ENCODE measurements around the gene ZMYND8.
A peak's percentile ranks its signal among the peaks of the same experiment; 100 is the strongest.

Gene ZMYND8

DNA sequence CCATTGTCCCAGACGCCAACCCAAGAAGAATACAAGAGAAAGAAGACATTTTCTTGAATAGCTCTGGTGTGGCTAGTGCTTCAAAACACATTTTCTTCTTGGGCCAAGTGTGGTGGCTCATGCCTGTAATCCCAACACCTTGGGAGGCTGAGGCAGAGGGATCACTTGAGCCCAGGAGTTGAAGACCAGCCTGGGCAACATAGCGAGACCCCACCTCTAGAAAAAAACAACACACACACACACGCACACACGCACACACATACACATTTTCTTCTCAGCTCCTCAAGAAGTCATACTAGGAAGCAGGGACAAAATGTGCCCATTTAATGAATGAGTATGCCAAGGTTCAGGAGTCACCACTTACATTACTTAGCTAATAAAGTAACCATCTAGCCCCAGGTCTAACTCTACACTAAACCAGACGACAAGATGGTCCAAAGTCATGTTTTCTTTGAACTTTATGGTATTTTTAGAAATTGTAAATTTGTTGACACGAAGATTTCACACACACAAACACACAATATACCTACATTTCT lies 68.8 kb downstream of the ZMYND8 start:
- no peaks in the 10 kb centered on the region for H3K27me3 ChIP-seq (ENCODE audit: control insufficient read depth in 1 of 2, insufficient read depth in 1 of 2, low read length in 2 of 2)
- H3K4me3 ChIP-seq (ENCODE audit: insufficient read depth in 1 of 2, low read depth in 1 of 2, low read length in 2 of 2) = no peak overlapping the region
- peaks cover 21 to 92% of the 10 kb centered on the region in 2 experiments for H3K36me3 ChIP-seq (ENCODE audit: control insufficient read depth in 1 of 2, insufficient read depth in 2 of 2, low read depth in 1 of 2, low read length in 2 of 2)
- WGBS = 100% methylated on average over 4 of the region's 6 CpGs
- peaks cover 3% of the 10 kb centered on the region for H3K4me1 ChIP-seq (ENCODE audit: control insufficient read depth, insufficient read depth, low read depth, low read length)
- H3K4ac ChIP-seq (ENCODE audit: low read depth in 1 of 2, low read length in 2 of 2) = no peak overlapping the region
- H3K4me2 ChIP-seq (ENCODE audit: low read length, poor library complexity, severe bottlenecking) = no peak overlapping the region
- no peak overlapping the region for H3K14ac ChIP-seq (ENCODE audit: low read length in 2 of 2)
- no peak overlapping the region for H2BK120ac ChIP-seq (ENCODE audit: low read depth, low read length)
- DNase-seq = no peak
- no peak overlapping the region for H2AK5ac ChIP-seq (ENCODE audit: low read length, severe bottlenecking)
- no peaks in the 10 kb centered on the region for H3K9me3 ChIP-seq (ENCODE audit: control insufficient read depth, low read length)
- H3K27ac ChIP-seq (ENCODE audit: low read length, poor library complexity, severe bottlenecking) = no peak overlapping the region
- H3K9ac ChIP-seq (ENCODE audit: low read length) = no peak overlapping the region
- no peak overlapping the region for H2AFZ ChIP-seq (ENCODE audit: low read depth, low read length)
- H4K91ac ChIP-seq (ENCODE audit: low read length) = no peak overlapping the region
- no peak overlapping the region for H2BK5ac ChIP-seq (ENCODE audit: low read depth, low read length, poor library complexity, severe bottlenecking)
- H2BK15ac ChIP-seq (ENCODE audit: low read depth, poor library complexity, severe bottlenecking) = no peak overlapping the region
- H2BK12ac ChIP-seq (ENCODE audit: low read length in 2 of 2) = no peak overlapping the region
- no peak overlapping the region for H4K8ac ChIP-seq (ENCODE audit: low read length)
- no peak overlapping the region for H3K18ac ChIP-seq (ENCODE audit: low read depth in 1 of 2, low read length in 2 of 2)
- H3K23ac ChIP-seq (ENCODE audit: low read length in 2 of 2) = no peak overlapping the region
- H3K79me1 ChIP-seq (replicated peaks; ENCODE audit: low read length, poor library complexity, severe bottlenecking) = peaks cover 18% of the 10 kb centered on the region

DNA sequence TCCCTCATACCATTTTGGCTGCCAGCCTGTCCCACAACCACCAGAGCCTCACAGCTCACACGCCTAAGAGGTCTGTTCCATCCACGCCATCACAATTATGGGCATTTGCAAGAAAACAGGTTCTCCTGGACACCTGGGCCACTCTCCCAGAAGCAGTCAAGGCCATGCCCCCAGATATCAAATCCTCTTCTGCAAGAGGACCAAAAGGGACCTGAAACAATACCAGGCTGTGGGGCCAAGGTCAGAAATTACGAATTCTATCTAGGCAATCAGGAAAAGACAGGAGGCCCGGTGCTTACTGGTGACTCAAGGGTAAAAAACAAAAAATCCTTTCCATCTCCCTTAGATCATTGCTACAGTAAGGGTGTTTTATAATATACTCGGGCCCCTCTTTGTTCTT lies 69.8 kb downstream of the ZMYND8 start:
- no peak overlapping the region for H2BK12ac ChIP-seq (ENCODE audit: low read length in 2 of 2)
- H2AK5ac ChIP-seq (ENCODE audit: low read length, severe bottlenecking) = no peak overlapping the region
- H4K8ac ChIP-seq (ENCODE audit: low read length) = peak overlapping the region; percentile 4
- no peak overlapping the region for H3K23ac ChIP-seq (ENCODE audit: low read length in 2 of 2)
- 100% methylated on average over 3 of the region's 5 CpGs for WGBS
- H3K9ac ChIP-seq (ENCODE audit: low read length) = no peak overlapping the region
- peaks cover 26 to 92% of the 10 kb centered on the region in 2 experiments for H3K36me3 ChIP-seq (ENCODE audit: control insufficient read depth in 1 of 2, insufficient read depth in 2 of 2, low read depth in 1 of 2, low read length in 2 of 2)
- no peak overlapping the region for H3K14ac ChIP-seq (ENCODE audit: low read length in 2 of 2)
- peaks cover 3% of the 10 kb centered on the region for H3K4me1 ChIP-seq (ENCODE audit: control insufficient read depth, insufficient read depth, low read depth, low read length)
- peaks cover 17% of the 10 kb centered on the region for H3K79me1 ChIP-seq (replicated peaks; ENCODE audit: low read length, poor library complexity, severe bottlenecking)
- H3K27ac ChIP-seq (ENCODE audit: low read length, poor library complexity, severe bottlenecking) = no peak overlapping the region
- H2BK120ac ChIP-seq (ENCODE audit: low read depth, low read length) = no peak overlapping the region
- H4K91ac ChIP-seq (ENCODE audit: low read length) = no peak overlapping the region
- H3K4me3 ChIP-seq (ENCODE audit: insufficient read depth in 1 of 2, low read depth in 1 of 2, low read length in 2 of 2) = no peak overlapping the region
- DNase-seq = no peak
- no peak overlapping the region for H2BK15ac ChIP-seq (ENCODE audit: low read depth, poor library complexity, severe bottlenecking)
- no peaks in the 10 kb centered on the region for H3K9me3 ChIP-seq (ENCODE audit: control insufficient read depth, low read length)
- H2BK5ac ChIP-seq (ENCODE audit: low read depth, low read length, poor library complexity, severe bottlenecking) = no peak overlapping the region
- H2AFZ ChIP-seq (ENCODE audit: low read depth, low read length) = no peak overlapping the region
- H3K4ac ChIP-seq (ENCODE audit: low read depth in 1 of 2, low read length in 2 of 2) = no peak overlapping the region
- H3K18ac ChIP-seq (ENCODE audit: low read depth in 1 of 2, low read length in 2 of 2) = no peak overlapping the region
- H3K27me3 ChIP-seq (ENCODE audit: control insufficient read depth in 1 of 2, insufficient read depth in 1 of 2, low read length in 2 of 2) = no peaks in the 10 kb centered on the region
- H3K4me2 ChIP-seq (ENCODE audit: low read length, poor library complexity, severe bottlenecking) = no peak overlapping the region

DNA sequence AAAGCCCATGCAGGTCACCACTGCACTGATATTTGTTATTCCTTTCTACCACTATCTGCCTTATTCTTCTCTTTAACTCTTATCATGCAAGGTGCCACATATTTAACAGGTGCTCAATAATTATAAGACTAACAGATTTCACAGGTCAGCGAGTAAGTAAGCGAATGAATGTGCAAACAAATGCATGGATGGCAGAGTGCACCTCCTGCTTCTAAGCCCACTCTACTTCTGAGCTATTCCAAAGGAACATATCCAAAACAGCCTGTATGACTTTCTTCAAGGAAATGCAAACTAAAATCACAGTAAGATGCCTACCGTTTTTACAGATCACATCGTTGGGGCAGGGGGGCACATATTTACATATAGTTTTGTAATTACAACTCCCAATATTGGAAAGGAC lies 71.3 kb downstream of the ZMYND8 start:
- H3K4me3 ChIP-seq (ENCODE audit: insufficient read depth in 1 of 2, low read depth in 1 of 2, low read length in 2 of 2) = no peak overlapping the region
- 96% methylated on average over 2 of the region's 4 CpGs for WGBS
- no peak overlapping the region for H2BK12ac ChIP-seq (ENCODE audit: low read length in 2 of 2)
- no peak overlapping the region for H3K18ac ChIP-seq (ENCODE audit: low read depth in 1 of 2, low read length in 2 of 2)
- H3K9me3 ChIP-seq (ENCODE audit: control insufficient read depth, low read length) = no peaks in the 10 kb centered on the region
- H3K36me3 ChIP-seq (ENCODE audit: control insufficient read depth in 1 of 2, insufficient read depth in 2 of 2, low read depth in 1 of 2, low read length in 2 of 2) = peaks cover 29 to 94% of the 10 kb centered on the region in 2 experiments
- H2AK5ac ChIP-seq (ENCODE audit: low read length, severe bottlenecking) = no peak overlapping the region
- no peaks in the 10 kb centered on the region for H3K27me3 ChIP-seq (ENCODE audit: control insufficient read depth in 1 of 2, insufficient read depth in 1 of 2, low read length in 2 of 2)
- no peak overlapping the region for H3K4ac ChIP-seq (ENCODE audit: low read depth in 1 of 2, low read length in 2 of 2)
- no peak overlapping the region for H3K27ac ChIP-seq (ENCODE audit: low read length, poor library complexity, severe bottlenecking)
- no peak for DNase-seq
- no peak overlapping the region for H3K23ac ChIP-seq (ENCODE audit: low read length in 2 of 2)
- peaks cover 10% of the 10 kb centered on the region for H3K4me1 ChIP-seq (ENCODE audit: control insufficient read depth, insufficient read depth, low read depth, low read length)
- H2BK5ac ChIP-seq (ENCODE audit: low read depth, low read length, poor library complexity, severe bottlenecking) = no peak overlapping the region
- no peak overlapping the region for H2AFZ ChIP-seq (ENCODE audit: low read depth, low read length)
- no peak overlapping the region for H3K4me2 ChIP-seq (ENCODE audit: low read length, poor library complexity, severe bottlenecking)
- no peak overlapping the region for H4K8ac ChIP-seq (ENCODE audit: low read length)
- H2BK120ac ChIP-seq (ENCODE audit: low read depth, low read length) = no peak overlapping the region
- H3K79me1 ChIP-seq (replicated peaks; ENCODE audit: low read length, poor library complexity, severe bottlenecking) = peaks cover 18% of the 10 kb centered on the region
- H4K91ac ChIP-seq (ENCODE audit: low read length) = no peak overlapping the region
- H3K9ac ChIP-seq (ENCODE audit: low read length) = no peak overlapping the region
- H2BK15ac ChIP-seq (ENCODE audit: low read depth, poor library complexity, severe bottlenecking) = no peak overlapping the region
- H3K14ac ChIP-seq (ENCODE audit: low read length in 2 of 2) = no peak overlapping the region

DNA sequence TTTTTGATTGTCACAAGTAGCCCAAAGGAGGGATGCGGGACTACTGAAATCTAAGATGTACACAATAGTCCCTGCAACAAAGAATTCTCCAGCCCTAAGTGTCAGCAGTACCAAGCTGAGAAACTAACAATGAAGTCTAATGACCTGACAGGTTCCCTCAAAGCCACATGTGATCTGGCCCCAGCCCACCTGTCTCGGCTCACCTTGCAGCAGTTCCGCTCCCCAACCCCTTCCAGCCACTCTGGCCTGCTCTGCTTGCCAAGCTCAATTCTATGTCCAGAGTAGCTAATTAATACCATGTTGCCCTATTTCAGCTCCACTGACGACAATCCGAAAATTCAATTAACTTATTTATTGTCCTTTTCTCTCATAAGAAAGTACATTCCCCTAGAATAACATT lies 72.1 kb downstream of the ZMYND8 start:
- no peak overlapping the region for H4K91ac ChIP-seq (ENCODE audit: low read length)
- peaks cover 19% of the 10 kb centered on the region for H3K79me1 ChIP-seq (replicated peaks; ENCODE audit: low read length, poor library complexity, severe bottlenecking)
- H3K18ac ChIP-seq (ENCODE audit: low read depth in 1 of 2, low read length in 2 of 2) = no peak overlapping the region
- peak overlapping the region; percentile 31 for H2AK5ac ChIP-seq (ENCODE audit: low read length, severe bottlenecking)
- H3K4me2 ChIP-seq (ENCODE audit: low read length, poor library complexity, severe bottlenecking) = no peak overlapping the region
- no peaks in the 10 kb centered on the region for H3K9me3 ChIP-seq (ENCODE audit: control insufficient read depth, low read length)
- no peak overlapping the region for H3K23ac ChIP-seq (ENCODE audit: low read length in 2 of 2)
- H2AFZ ChIP-seq (ENCODE audit: low read depth, low read length) = no peak overlapping the region
- no peak overlapping the region for H3K27ac ChIP-seq (ENCODE audit: low read length, poor library complexity, severe bottlenecking)
- no peak overlapping the region for H2BK120ac ChIP-seq (ENCODE audit: low read depth, low read length)
- no peak overlapping the region for H3K14ac ChIP-seq (ENCODE audit: low read length in 2 of 2)
- peaks cover 35 to 91% of the 10 kb centered on the region in 2 experiments for H3K36me3 ChIP-seq (ENCODE audit: control insufficient read depth in 1 of 2, insufficient read depth in 2 of 2, low read depth in 1 of 2, low read length in 2 of 2)
- no peak overlapping the region for H4K8ac ChIP-seq (ENCODE audit: low read length)
- no peak overlapping the region for H3K9ac ChIP-seq (ENCODE audit: low read length)
- no peak overlapping the region for H2BK12ac ChIP-seq (ENCODE audit: low read length in 2 of 2)
- over 99% methylated on average over 5 of the region's 5 CpGs for WGBS
- no peak overlapping the region for H2BK5ac ChIP-seq (ENCODE audit: low read depth, low read length, poor library complexity, severe bottlenecking)
- no peaks in the 10 kb centered on the region for H3K27me3 ChIP-seq (ENCODE audit: control insufficient read depth in 1 of 2, insufficient read depth in 1 of 2, low read length in 2 of 2)
- H3K4me3 ChIP-seq (ENCODE audit: insufficient read depth in 1 of 2, low read depth in 1 of 2, low read length in 2 of 2) = no peak overlapping the region
- peaks cover 11% of the 10 kb centered on the region for H3K4me1 ChIP-seq (ENCODE audit: control insufficient read depth, insufficient read depth, low read depth, low read length)
- no peak overlapping the region for H2BK15ac ChIP-seq (ENCODE audit: low read depth, poor library complexity, severe bottlenecking)
- no peak for DNase-seq
- no peak overlapping the region for H3K4ac ChIP-seq (ENCODE audit: low read depth in 1 of 2, low read length in 2 of 2)

Data from mesenchymal stem cell (in vitro differentiated cells and primary cell).